HG03139 (cell line): ENCODE measurements around the gene PTGFRN.

ENCODE experiments used
- ATAC-seq: cut with Tn5 transposase; IDR thresholded peaks from one replicate; pipeline ENCODE4 v1.9.1; 2021; ENCODE audit not compliant: unreplicated experiment

Gene PTGFRN

DNA sequence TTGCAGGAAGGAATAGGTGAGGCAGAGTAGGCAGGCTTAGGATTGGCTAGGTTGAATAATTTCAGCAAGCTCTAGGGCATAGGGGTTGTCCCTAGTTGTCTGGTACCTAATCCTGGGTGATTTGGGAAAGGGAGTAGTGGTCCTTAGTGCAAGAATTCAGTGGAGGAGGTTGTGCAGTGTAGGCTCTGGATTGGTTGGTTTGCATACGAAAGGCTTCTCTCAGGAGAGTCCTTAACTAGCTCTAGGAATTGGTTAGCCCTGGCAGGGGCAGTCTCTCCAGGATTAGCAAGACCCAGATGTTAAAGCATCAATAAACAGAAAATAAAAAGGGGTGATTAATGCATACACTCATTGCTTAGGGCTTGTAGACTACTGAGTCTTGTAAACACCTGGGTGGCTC is 82.2 kb downstream of the PTGFRN start:
- no peak for ATAC-seq

DNA sequence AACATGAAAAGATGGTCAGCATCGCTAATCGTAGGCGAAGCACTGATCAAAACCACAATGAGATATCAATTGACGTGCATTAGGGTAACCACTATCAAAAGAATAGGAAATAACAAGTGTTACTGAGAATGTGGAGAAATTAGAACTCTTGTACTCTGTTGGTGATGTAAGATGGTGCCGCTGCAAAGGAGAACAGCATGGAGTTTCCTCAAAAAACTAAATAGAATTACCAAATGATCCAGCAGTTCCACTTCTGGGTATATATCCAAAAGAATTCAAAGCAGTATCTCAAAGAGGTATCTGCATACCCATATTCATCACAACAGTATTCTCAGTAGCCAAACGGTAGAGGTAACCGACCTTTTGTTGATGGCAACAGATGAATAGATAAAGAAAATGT is 83.6 kb downstream of the PTGFRN start:
- ATAC-seq, result no peak

- ATAC-seq, result no peak
Measured at GRCh38 chr1:116994411-116994810, 84.7 kb downstream of the PTGFRN start.

DNA sequence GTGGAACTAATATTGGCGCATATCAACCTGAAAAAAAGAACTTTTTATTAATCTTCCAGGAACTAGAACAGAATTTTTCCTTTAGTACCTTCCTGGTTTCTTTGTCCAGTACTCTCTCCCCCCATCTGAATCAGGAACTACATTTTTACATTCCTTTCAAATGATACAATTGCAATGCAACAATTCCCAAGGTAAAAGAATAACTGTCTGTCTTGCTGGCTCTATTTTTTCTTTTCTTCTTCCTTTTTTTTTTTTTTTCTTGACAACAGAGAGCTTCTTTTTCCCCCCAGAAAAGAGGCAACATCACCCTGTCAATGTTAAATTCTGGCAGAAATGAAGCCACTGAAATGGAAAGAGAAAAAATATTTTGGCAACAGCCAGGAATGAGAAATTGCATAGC is 87.3 kb downstream of the PTGFRN start:
- no peak for ATAC-seq

DNA sequence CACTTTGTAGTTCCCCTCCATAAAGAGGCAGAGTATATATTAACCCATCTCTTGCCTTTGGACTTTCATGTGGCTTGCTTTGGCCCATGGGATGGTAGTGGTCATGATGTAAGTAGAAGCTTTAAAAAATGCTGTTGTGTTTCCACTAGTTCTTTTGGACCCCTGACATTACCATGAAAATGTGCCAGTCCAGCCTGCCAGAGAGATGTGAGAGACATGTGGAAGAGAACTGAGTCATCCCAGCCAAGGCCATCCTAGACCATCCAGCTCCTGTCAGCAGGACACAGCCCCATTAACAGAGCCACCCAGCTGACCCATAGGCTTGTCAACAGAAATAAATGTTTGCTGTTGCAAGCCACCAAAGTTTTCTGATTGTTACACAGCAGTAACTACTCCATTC is 87.9 kb downstream of the PTGFRN start:
- no peak for ATAC-seq

GRCh38 chr1:116999596-116999995 is 89.9 kb downstream of the PTGFRN start:
- no peak for ATAC-seq

- no peak for ATAC-seq
Measured at GRCh38 chr1:117000142-117000541, 90.4 kb downstream of the PTGFRN start.

- ATAC-seq, result peak; percentile 89
Measured at GRCh38 chr1:117001254-117001927, 91.7 kb downstream of the PTGFRN start, which contains the start of gene CD101. Gene CD101 (plus strand): TSS chr1:117001760. CDS start chr1:117001818, 58 bp downstream.

DNA sequence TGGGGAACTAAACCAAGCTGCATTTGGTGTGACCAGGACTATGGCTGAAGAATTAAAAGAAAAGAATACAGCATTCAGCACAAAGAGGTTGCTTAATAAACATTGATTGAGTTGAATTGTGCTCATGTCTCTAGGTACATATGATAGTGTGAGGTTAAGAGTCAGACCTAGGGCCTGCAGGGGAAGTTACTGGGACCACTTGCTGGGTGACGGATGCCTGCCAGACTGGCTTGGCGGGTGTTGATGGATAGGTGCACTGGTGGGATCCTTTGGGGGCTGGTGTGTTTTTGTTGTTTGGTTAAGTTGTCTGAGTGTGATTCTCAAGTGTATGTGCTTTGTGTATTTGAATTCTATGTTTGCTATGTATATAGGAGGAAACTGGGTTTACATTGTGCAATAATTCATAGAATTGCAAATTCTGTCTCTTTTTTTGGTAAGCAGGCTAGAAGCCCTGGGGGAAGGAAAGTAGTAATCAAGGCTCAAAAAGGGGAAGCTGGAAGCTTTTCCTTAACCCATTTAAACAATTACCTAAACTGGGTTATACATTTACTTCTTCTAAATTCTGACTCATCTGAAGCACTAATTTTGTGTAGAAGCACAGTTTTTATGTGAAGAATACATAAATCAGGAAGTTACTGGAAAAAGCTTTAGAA is 93.6 kb downstream of the PTGFRN start:
- no peak for ATAC-seq

GRCh38 chr1:117007719-117008013 is 98.0 kb downstream of the PTGFRN start:
- no peak for ATAC-seq

DNA sequence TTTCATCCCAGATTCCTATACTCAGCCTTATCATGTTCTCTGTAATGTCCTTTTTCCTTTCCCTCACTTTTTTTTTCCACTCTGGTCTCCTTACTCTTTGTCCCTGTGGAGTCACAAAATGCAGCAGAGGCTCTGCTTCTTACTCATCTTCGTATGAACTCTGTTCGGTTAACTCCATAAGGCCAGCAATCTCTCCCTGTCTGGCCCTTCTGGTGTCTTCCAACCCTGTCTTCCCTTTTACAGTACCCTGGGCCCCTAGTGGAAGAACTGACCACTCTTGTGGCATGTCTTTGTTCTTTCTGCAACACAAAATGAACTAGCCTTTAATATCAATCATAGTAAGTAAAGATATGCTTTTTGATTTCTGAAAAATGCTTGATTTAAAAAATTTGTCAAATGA is 98.9 kb downstream of the PTGFRN start:
- ATAC-seq, result no peak

DNA sequence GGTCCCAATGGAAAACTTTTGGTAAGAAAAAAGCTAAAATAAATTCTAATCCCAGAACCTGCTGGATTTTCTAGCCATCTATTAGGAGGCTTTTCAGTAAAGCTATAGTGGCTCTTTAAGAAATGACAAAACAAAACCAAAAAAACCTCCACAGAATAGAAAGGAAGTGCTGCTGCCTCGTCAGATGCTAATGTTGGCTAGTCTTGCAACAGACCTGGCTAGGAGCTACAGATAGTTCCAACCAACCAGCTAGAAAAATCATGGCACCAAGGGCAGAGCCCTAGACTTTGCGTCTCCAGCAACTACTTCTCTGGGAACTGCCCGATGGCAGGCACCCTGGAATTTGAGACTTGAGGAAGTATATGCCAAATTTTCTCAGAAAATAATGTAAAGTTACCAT is 99.4 kb downstream of the PTGFRN start:
- no peak for ATAC-seq

GRCh38 chr1:117010310-117010969 is 100.7 kb downstream of the PTGFRN start:
- no peak for ATAC-seq

DNA sequence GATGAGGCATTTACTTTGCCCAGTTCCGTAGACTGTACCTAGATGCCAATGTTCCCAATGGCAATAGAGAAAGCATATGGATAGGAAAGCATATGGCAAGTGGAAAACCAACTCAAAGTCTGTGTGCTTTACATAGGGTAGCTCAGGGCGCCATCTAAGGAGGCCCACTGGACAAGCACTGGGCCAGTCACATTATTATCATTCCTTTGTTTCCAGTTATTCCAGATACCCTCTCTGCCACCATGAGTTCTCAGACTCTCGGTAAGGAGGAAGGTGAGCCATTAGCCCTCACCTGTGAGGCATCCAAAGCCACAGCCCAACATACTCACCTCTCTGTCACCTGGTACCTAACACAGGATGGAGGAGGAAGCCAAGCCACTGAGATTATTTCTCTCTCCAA is 101.6 kb downstream of the PTGFRN start:
- ATAC-seq, result no peak

DNA sequence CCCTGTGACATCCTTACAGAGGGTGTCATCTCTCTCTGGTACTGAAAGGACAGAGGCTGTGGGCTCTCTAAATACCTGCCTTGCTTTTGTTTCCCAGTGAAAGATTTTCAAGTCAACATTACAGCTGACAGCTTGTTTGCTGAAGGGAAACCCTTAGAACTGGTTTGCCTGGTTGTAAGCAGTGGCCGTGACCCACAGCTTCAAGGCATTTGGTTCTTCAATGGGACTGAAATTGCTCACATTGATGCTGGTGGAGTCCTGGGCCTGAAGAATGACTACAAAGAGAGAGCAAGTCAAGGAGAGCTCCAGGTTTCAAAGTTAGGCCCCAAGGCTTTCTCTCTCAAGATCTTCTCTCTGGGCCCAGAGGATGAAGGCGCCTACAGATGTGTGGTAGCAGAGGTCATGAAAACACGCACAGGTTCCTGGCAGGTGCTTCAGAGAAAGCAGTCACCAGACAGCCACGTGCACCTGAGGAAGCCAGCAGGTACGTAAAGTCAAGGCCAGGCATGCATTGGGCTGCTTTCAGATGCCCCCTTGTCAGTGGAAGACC is 103.7 kb downstream of the PTGFRN start:
- no peak for ATAC-seq

GRCh38 chr1:117014209-117014608 is 104.5 kb downstream of the PTGFRN start:
- no peak for ATAC-seq

GRCh38 chr1:117015724-117016123 is 106.0 kb downstream of the PTGFRN start:
- no peak for ATAC-seq

DNA sequence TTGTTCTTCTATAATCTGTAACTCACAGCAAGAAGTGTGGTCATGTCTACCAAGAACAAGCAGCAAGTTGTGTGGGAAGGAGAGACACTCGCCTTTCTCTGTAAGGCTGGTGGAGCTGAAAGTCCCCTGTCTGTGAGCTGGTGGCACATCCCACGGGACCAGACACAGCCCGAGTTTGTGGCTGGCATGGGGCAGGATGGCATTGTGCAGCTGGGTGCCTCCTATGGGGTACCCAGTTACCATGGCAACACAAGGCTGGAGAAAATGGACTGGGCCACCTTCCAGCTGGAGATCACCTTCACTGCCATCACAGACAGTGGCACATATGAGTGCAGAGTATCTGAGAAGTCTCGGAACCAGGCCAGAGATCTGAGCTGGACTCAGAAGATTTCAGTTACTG is 107.3 kb downstream of the PTGFRN start:
- ATAC-seq, result no peak

DNA sequence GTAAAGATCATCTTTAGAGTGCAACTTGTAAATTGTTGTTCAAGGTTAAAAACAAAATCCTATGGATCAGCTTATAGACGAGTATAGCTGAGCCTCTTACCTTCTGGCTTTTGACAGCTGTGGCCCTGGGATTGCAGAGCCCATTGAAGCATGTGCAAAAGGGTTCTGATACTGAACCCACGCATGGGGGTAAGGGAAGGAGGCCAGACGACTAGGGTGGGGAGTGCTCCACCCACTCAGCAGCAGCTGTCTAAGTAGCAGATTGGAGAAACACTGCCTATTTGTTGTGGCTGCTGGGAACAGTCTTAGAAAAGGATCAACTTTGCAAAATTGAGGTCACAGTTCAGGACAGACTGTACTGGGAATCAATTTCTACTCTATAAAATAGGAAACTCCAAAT is 107.9 kb downstream of the PTGFRN start:
- no peak for ATAC-seq

GRCh38 chr1:117020526-117021156 is 110.9 kb downstream of the PTGFRN start:
- ATAC-seq, result no peak

DNA sequence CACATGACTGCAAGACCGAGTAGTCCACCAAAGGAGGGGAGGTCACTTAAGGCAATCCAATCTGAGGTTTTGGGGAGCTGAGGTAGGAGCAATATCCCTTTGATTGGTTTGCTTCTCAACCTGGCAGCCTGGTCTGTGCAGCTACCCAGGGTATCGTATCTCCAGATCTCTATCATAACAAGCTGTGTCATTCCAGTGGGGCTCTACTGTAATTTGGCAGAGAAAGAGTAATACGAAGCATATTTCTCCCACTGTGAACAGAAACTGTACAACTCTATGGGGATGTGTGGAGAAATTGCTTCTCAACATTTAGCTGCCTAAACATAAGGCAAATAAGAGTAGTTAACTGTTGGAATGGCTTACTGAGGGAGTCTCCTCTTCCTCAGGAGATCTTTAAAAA is 112.4 kb downstream of the PTGFRN start:
- no peak for ATAC-seq

DNA sequence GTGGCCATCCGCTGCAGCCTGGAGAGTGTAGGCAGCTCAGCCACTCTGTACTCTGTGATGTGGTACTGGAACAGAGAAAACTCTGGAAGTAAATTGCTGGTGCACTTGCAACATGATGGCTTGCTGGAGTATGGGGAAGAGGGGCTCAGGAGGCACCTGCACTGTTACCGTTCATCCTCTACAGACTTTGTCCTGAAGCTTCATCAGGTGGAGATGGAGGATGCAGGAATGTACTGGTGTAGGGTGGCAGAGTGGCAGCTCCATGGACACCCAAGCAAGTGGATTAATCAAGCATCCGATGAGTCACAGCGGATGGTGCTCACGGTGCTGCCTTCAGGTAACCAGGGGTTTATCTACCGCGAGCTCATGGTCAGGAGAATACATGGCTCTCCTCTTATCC is 115.9 kb downstream of the PTGFRN start:
- ATAC-seq, result no peak
